SK-N-SH (cell line): ENCODE measurements around the gene TDRD10. TPM values are rescaled to one million over a fixed set of nuclear protein-coding genes. Genes with fewer than 3 reads are reported as not detected.

ENCODE experiments used
- CTCF ChIA-PET: fragments of 300-600, 350-600 bp; formaldehyde crosslinking; extraction: SDS; loops from one replicate; lab custom pipeline; 2021; lab: Yijun Ruan, JAX
- POLR2A ChIA-PET: fragments of 350-600 bp; sonication (Branson Sonifier 250); formaldehyde crosslinking; extraction: SDS; loops from one replicate; lab custom pipeline; 2020; ENCODE audit warnings: antibody characterized with exemption, inconsistent platforms; lab: Yijun Ruan, JAX
- DNase-seq: peaks from one replicate; pipeline ENCODE4 v3.0.0; 2012
- H2AFZ ChIP-seq: fragments of 200-600 bp; sonication (generic); 2 replicates; pipeline ENCODE4 v1.8.1; 2016; ENCODE audit warnings: antibody characterized with exemption, mild to moderate bottlenecking, low read depth
- H3F3A ChIP-seq: fragments of 200-600 bp; sonication (generic); replicated peaks from 2 replicates; pipeline ENCODE3; 2016; ENCODE audit warnings: antibody characterized with exemption, mild to moderate bottlenecking; ENCODE audit not compliant: insufficient read depth
- H3K27ac ChIP-seq, 2 experiments: fragments of 200-500 bp in 1 of 2; fragments of 200-600 bp in 1 of 2; sonication (Bioruptor generic) in 1 of 2; sonication (generic), shearing (Covaris generic) in 1 of 2; 2 replicates each; pipeline versions ENCODE4 v1.5.1 to v1.6.1; 2014 to 2016; ENCODE audit warnings: low read depth in 2 of 2, inconsistent platforms in 1 of 2, low read length in 1 of 2, mild to moderate bottlenecking in 1 of 2, mixed read lengths in 1 of 2
- H3K27me3 ChIP-seq: fragments of 200-600 bp; sonication (generic), shearing (Covaris generic); 2 replicates; pipeline ENCODE4 v1.6.1; 2016; ENCODE audit warnings: mixed run types; ENCODE audit not compliant: insufficient read depth
- H3K36me3 ChIP-seq, 2 experiments: fragments of 200-500 bp in 1 of 2; fragments of 200-600 bp in 1 of 2; sonication (Bioruptor generic) in 1 of 2; sonication (generic) in 1 of 2; replicated peaks in 1 of 2; 2 replicates each; pipeline versions ENCODE3 to v1.5.1; 2014 to 2016; ENCODE audit warnings: low read length in 1 of 2, mild to moderate bottlenecking in 1 of 2; ENCODE audit not compliant: insufficient read depth in 2 of 2, control insufficient read depth in 1 of 2
- H3K4me1 ChIP-seq, 2 experiments: fragments of 200-500 bp in 1 of 2; fragments of 200-600 bp in 1 of 2; sonication (Bioruptor generic) in 1 of 2; sonication (generic), shearing (Covaris generic) in 1 of 2; 2 replicates each; pipeline versions ENCODE4 v1.5.1 to v1.6.1; 2014 to 2016; ENCODE audit warnings: low read depth in 1 of 2, low read length in 1 of 2, mixed run types in 1 of 2; ENCODE audit not compliant: insufficient read depth in 2 of 2, control insufficient read depth in 1 of 2
- H3K4me2 ChIP-seq: fragments of 200-600 bp; sonication (generic), shearing (Covaris generic); 2 replicates; pipeline ENCODE4 v1.6.1; 2017; ENCODE audit warnings: mixed run types
- H3K4me3 ChIP-seq, 2 experiments: fragments of 200-500 bp in 1 of 2; fragments of 200-600 bp in 1 of 2; sonication (Bioruptor generic) in 1 of 2; sonication (generic), shearing (Covaris generic) in 1 of 2; 2 replicates each; pipeline versions ENCODE4 v1.5.1 to v1.8.1; 2014 to 2016; ENCODE audit warnings: low read depth in 2 of 2, inconsistent platforms in 1 of 2, low read length in 1 of 2, mild to moderate bottlenecking in 1 of 2, mixed read lengths in 1 of 2, moderate library complexity in 1 of 2
- H3K79me2 ChIP-seq: fragments of 200-600 bp; sonication (generic); 2 replicates; pipeline ENCODE4 v1.8.1; 2017; ENCODE audit warnings: mild to moderate bottlenecking; ENCODE audit not compliant: insufficient read depth
- H3K9ac ChIP-seq: fragments of 200-600 bp; sonication (generic); 2 replicates; pipeline ENCODE4 v1.6.1; 2017; ENCODE audit warnings: mixed run types
- H3K9me2 ChIP-seq: fragments of 200-600 bp; sonication (generic); 2 replicates; pipeline ENCODE4 v1.6.1; 2017; ENCODE audit warnings: mixed run types
- H3K9me3 ChIP-seq: fragments of 200-600 bp; sonication (generic); 2 replicates; pipeline ENCODE4 v1.6.1; 2017; ENCODE audit warnings: mixed run types, mild to moderate bottlenecking, moderate library complexity
- H4K20me1 ChIP-seq: fragments of 200-600 bp; sonication (generic); 2 replicates; pipeline ENCODE4 v1.6.1; 2017; ENCODE audit warnings: mild to moderate bottlenecking, mixed run types; ENCODE audit not compliant: insufficient read depth
- CTCF ChIP-seq: fragments of 200-600 bp; sonication (generic); IDR thresholded peaks from 2 replicates; pipeline ENCODE4 v1.6.1; 2017; ENCODE audit warnings: antibody characterized with exemption, mild to moderate bottlenecking, moderate library complexity
- ELF1 ChIP-seq: IDR thresholded peaks from 2 replicates; pipeline ENCODE4 v1.4.0; 2012
- EP300 ChIP-seq, 2 experiments: IDR thresholded peaks; 2 replicates each; pipeline versions ENCODE4 v1.4.0 to v1.6.1; 2012; ENCODE audit warnings: borderline replicate concordance in 1 of 2, low read depth in 1 of 2, low read length in 1 of 2
- GABPA ChIP-seq: IDR thresholded peaks from 2 replicates; pipeline ENCODE4 v1.4.0; 2012; ENCODE audit warnings: low read depth, mild to moderate bottlenecking
- IRF3 ChIP-seq: fragments of 150-350 bp; IDR thresholded peaks from 2 replicates; pipeline ENCODE4 v1.6.1; 2016; ENCODE audit warnings: mild to moderate bottlenecking, low read depth, low read length
- JUND ChIP-seq: IDR thresholded peaks from 2 replicates; pipeline ENCODE4 v1.4.0; 2012
- MAX ChIP-seq: IDR thresholded peaks from 2 replicates; pipeline ENCODE4 v1.4.0; 2012; ENCODE audit warnings: low read depth
- MEF2A ChIP-seq: IDR thresholded peaks from 2 replicates; pipeline ENCODE4 v1.4.0; 2012; ENCODE audit warnings: low read depth, borderline replicate concordance
- PBX3 ChIP-seq: IDR thresholded peaks from 2 replicates; pipeline ENCODE4; 2012
- RAD21 ChIP-seq: IDR thresholded peaks from 2 replicates; pipeline ENCODE4 v1.6.1; 2012; ENCODE audit warnings: mild to moderate bottlenecking, low read length
- RCOR1 ChIP-seq: fragments of 150-350 bp; IDR thresholded peaks from 2 replicates; pipeline ENCODE4 v1.6.1; 2017; ENCODE audit warnings: antibody characterized with exemption, low read length
- REST ChIP-seq: IDR thresholded peaks from 2 replicates; pipeline ENCODE4 v1.6.1; 2012; ENCODE audit warnings: mild to moderate bottlenecking, low read depth, low read length, moderate library complexity
- RFX5 ChIP-seq: IDR thresholded peaks from 2 replicates; pipeline ENCODE4 v1.6.1; 2012; ENCODE audit warnings: mild to moderate bottlenecking, improper control_type of control experiment, low read length
- TCF12 ChIP-seq: IDR thresholded peaks from 2 replicates; pipeline ENCODE4 v1.4.0; 2012
- TEAD4 ChIP-seq: IDR thresholded peaks from 2 replicates; pipeline ENCODE4 v1.4.0; 2012; ENCODE audit warnings: mild to moderate bottlenecking, borderline replicate concordance; ENCODE audit not compliant: insufficient read depth
- USF1 ChIP-seq: IDR thresholded peaks from 2 replicates; pipeline ENCODE4 v1.4.0; 2012; ENCODE audit warnings: low read depth, borderline replicate concordance
- USF2 ChIP-seq: fragments of 150-350 bp; IDR thresholded peaks from 2 replicates; pipeline ENCODE4 v1.6.1; 2017; ENCODE audit warnings: antibody characterized with exemption, low read length, low read depth, borderline replicate concordance
- YY1 ChIP-seq: IDR thresholded peaks from 2 replicates; pipeline ENCODE4 v1.4.0; 2012; ENCODE audit warnings: low read depth, mild to moderate bottlenecking
- ZBTB33 ChIP-seq: IDR thresholded peaks from 2 replicates; pipeline ENCODE4 v1.4.0; 2012; ENCODE audit warnings: low read depth, borderline replicate concordance
- WGBS: methylation state at CpG from one replicate; pipeline ENCODE4 v1.1.6; 2017; ENCODE audit warnings: low lambda C conversion rate; 5-methylcytosine and 5-hydroxymethylcytosine counted together
- polyA plus RNA-seq, 3 experiments: library from polyadenylated mRNA; depleted of rRNA; stranded (reverse); fragments of >200 nt; gene quantifications; 2 replicates each; pipeline ENCODE4 v1.2.3, GENCODE V29; 2012

Gene TDRD10
- polyA plus RNA-seq, 1 of the 3 experiments (the other 2 are of a cell fraction): not detected

GRCh38 chr1:154519591-154519991 lies 17.6 kb downstream of the TDRD10 start (continued):
- TF ChIP-seq USF2 (no peak), RAD21 (no peak)

- Histone ChIP-seq H3F3A (no peaks in the 10 kb centered on the region), H3K9ac (no peak overlapping the region), H3K4me3 (no peak overlapping the region), H3K27me3 (peaks cover 15% of the 10 kb centered on the region; the same call in 1 of the 2 replicates), H2AFZ (no peak overlapping the region), H3K36me3 (no peaks in the 10 kb centered on the region), H3K27ac (no peak overlapping the region), H3K9me2 (no peaks in the 10 kb centered on the region), H3K9me3 (no peaks in the 10 kb centered on the region), H3K4me1 (no peaks in the 10 kb centered on the region), H3K79me2 (no peaks in the 10 kb centered on the region), H3K4me2 (no peak overlapping the region), H4K20me1 (no peaks in the 10 kb centered on the region)
- DNase-seq: no peak
- CTCF ChIA-PET: interaction anchor here (0.8 to 1.8 kb wide), 4 partner anchors 14 to 149 kb away, joined by 3 to 7 read pairs (median 4); no protein-coding TSS in a partner anchor
- WGBS: 51% methylated on average over 3 of the region's 3 CpGs
- POLR2A ChIA-PET: no interaction called here
- TF ChIP-seq PBX3: no peak
- TF ChIP-seq TEAD4: no peak
- TF ChIP-seq JUND: no peak
- TF ChIP-seq EP300 (IDR thresholded peaks at IDR 0.05; ENCODE audit: borderline replicate concordance in 1 of 2, low read depth in 1 of 2, low read length in 1 of 2): no peak
- no peak for TF ChIP-seq ELF1
- no peak for TF ChIP-seq IRF3
- TF ChIP-seq MAX: no peak
- no peak for TF ChIP-seq RFX5
- TF ChIP-seq USF2: no peak
- no peak for TF ChIP-seq CTCF
- TF ChIP-seq ZBTB33: no peak
- TF ChIP-seq REST: no peak
- TF ChIP-seq TCF12: no peak
- TF ChIP-seq MEF2A: no peak
- TF ChIP-seq USF1: no peak
- no peak for TF ChIP-seq GABPA
- no peak for TF ChIP-seq YY1
- TF ChIP-seq RCOR1: no peak
Measured at GRCh38 chr1:154520333-154520732, 18.3 kb downstream of the TDRD10 start.
